Parathyroid adenoma (tissue), 2 donors: ENCODE data around the gene LIMS1.

Source experiments
- H2AFZ ChIP-seq: fragments of 300-600 bp; sonication (generic); one replicate; pipeline ENCODE4 v1.7.0; 2017; ENCODE audit warnings: antibody characterized with exemption, mild to moderate bottlenecking
- H3K27ac ChIP-seq: fragments of 300-600 bp; sonication (generic); one replicate; pipeline ENCODE4 v1.7.0; 2017
- H3K27me3 ChIP-seq: fragments of 300-600 bp; sonication (generic); one replicate; pipeline ENCODE4 v1.7.0; 2017; ENCODE audit warnings: low read length; ENCODE audit not compliant: control insufficient read depth, insufficient read depth
- H3K36me3 ChIP-seq: fragments of 300-600 bp; sonication (generic); one replicate; pipeline ENCODE4 v1.7.0; 2017; ENCODE audit warnings: low read length; ENCODE audit not compliant: control insufficient read depth, insufficient read depth
- H3K4me1 ChIP-seq: fragments of 300-600 bp; sonication (generic); one replicate; pipeline ENCODE4 v1.7.0; 2017; ENCODE audit warnings: control low read depth
- H3K4me2 ChIP-seq: fragments of 300-600 bp; sonication (generic); one replicate; pipeline ENCODE4 v1.7.0; 2017; ENCODE audit warnings: low read length
- H3K4me3 ChIP-seq: fragments of 300-600 bp; sonication (generic); one replicate; pipeline ENCODE4 v1.7.0; 2017; ENCODE audit warnings: low read depth, low read length
- H3K79me2 ChIP-seq: fragments of 300-600 bp; sonication (generic); one replicate; pipeline ENCODE4 v1.7.0; 2017; ENCODE audit warnings: control low read depth
- H3K9ac ChIP-seq: fragments of 300-600 bp; sonication (generic); one replicate; pipeline ENCODE4 v1.7.0; 2017; ENCODE audit warnings: mild to moderate bottlenecking
- H3K9me3 ChIP-seq: fragments of 300-600 bp; sonication (generic); one replicate; pipeline ENCODE4 v1.7.0; 2017; ENCODE audit warnings: low read length; ENCODE audit not compliant: control insufficient read depth
- CTCF ChIP-seq: fragments of 300-600 bp; sonication (generic); IDR thresholded peaks from one replicate; pipeline ENCODE4 v1.7.0; 2017; ENCODE audit warnings: antibody characterized with exemption, mild to moderate bottlenecking
- donor health status: primary hyperparathyroidism.

LIMS1 gene

GRCh38 chr2:108538000-108538625, 3.8 kb downstream of the LIMS1 start:
- Histone ChIP-seq H3K4me3 (no peak overlapping the region), H3K27ac (no peak overlapping the region), H3K9ac (no peak overlapping the region), H3K4me2 (no peak overlapping the region), H3K79me2 (peaks cover 26% of the 10 kb centered on the region), H2AFZ (no peak overlapping the region), H3K4me1 (no peaks in the 10 kb centered on the region), H3K9me3 (no peaks in the 10 kb centered on the region), H3K36me3 (no peaks in the 10 kb centered on the region), H3K27me3 (no peaks in the 10 kb centered on the region)
- TF ChIP-seq CTCF = no peak

- Histone ChIP-seq H3K4me3 (no peak overlapping the region), H3K9me3 (no peaks in the 10 kb centered on the region), H3K4me1 (no peaks in the 10 kb centered on the region), H3K36me3 (no peaks in the 10 kb centered on the region), H3K27me3 (no peaks in the 10 kb centered on the region), H2AFZ (no peak overlapping the region), H3K79me2 (peaks cover 24% of the 10 kb centered on the region), H3K9ac (no peak overlapping the region), H3K4me2 (no peak overlapping the region), H3K27ac (no peak overlapping the region)
- no peak for TF ChIP-seq CTCF
These were observed 7.2 kb downstream of the LIMS1 start for GRCh38 chr2:108541451-108541850.

DNA sequence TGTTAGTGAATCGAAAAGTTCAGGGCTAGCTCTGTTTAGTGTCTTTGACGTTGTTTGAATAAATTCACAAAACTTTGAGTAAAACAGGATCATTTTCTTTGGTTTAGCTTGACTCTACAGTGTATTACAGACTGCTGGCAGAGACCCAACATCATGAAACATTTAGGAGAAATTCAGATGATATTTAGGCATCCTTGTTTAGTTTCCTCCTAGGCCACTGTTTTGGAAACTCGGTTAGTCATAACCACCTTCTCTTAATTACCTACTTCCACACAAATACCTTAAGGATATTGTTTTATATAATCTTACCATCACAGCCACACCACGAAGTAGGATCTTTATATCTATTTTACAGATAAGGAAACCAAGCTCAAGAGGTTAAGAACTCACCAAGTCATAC, 7.8 kb downstream of the LIMS1 start:
- no peaks in the 10 kb centered on the region for H3K27me3 ChIP-seq
- no peak overlapping the region for H3K9ac ChIP-seq
- no peaks in the 10 kb centered on the region for H3K36me3 ChIP-seq
- no peak for TF ChIP-seq CTCF
- no peak overlapping the region for H3K27ac ChIP-seq
- H3K4me3 ChIP-seq = no peak overlapping the region
- no peak overlapping the region for H2AFZ ChIP-seq
- H3K4me1 ChIP-seq = no peaks in the 10 kb centered on the region
- no peaks in the 10 kb centered on the region for H3K9me3 ChIP-seq
- H3K4me2 ChIP-seq = no peak overlapping the region
- H3K79me2 ChIP-seq = peaks cover 22% of the 10 kb centered on the region

GRCh38 chr2:108547606-108548005, 13.3 kb downstream of the LIMS1 start:
- H3K4me3 ChIP-seq = no peak overlapping the region
- no peak overlapping the region for H2AFZ ChIP-seq
- H3K4me1 ChIP-seq = peaks cover 1% of the 10 kb centered on the region
- peaks cover 7% of the 10 kb centered on the region for H3K79me2 ChIP-seq
- H3K27ac ChIP-seq = no peak overlapping the region
- no peak for TF ChIP-seq CTCF
- no peaks in the 10 kb centered on the region for H3K27me3 ChIP-seq
- H3K4me2 ChIP-seq = no peak overlapping the region
- H3K9ac ChIP-seq = no peak overlapping the region
- no peaks in the 10 kb centered on the region for H3K36me3 ChIP-seq
- H3K9me3 ChIP-seq = no peaks in the 10 kb centered on the region
